ENCODE measurements around the gene SPATA9.
"Not testable (repeated sequence)": the region's sequence is repeated elsewhere in the genome, so short reads cannot be mapped to it uniquely, and the experiment has no call there.

Gene SPATA9

DNA sequence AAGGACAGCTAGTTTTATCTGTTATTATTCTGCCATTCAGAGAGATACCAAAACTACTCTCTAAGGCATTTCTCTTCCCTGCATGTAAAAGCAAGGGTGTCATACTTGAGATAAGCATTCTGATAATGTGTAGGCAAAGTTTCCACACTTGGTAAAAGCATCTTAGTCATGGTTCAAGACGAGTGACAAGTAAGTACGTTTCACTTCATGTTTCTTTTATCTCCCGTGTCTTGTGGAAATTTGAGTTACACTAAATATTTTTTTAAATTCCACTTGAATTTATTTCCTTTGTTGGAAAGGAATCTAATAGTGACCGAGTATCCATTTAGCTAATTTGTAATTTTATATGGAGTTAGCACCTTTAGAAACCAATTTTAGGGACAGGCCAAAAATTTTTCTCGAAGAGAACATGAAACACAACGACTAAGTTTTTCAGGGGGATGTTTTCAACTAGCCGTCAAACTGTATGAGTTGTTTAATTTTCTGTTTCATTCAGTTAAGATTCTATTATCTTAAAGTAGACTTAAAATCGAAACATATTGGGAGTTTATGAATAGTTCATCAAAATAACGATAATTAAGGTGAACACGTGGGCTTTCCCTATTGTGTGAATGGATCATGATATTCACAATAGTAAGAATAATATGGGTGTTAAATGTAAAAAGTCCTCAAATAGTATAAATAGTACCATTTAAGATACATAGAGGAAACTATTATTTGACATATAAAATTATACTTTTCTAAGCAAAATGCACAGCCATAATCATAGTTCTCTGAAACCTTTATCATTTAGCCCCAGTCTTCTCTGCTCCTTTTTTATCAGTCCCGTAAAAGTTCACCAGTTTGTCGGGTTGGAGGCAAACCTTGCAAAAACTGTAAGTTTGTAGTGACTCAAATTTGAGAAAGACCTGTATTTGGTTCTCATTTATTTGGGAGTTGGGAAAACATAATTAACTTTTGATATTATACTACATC lies 34.6 kb downstream of the SPATA9 start:
- no peak for DNase-seq (ENCODE audit: extremely low spot score, insufficient read length, low read depth)

DNA sequence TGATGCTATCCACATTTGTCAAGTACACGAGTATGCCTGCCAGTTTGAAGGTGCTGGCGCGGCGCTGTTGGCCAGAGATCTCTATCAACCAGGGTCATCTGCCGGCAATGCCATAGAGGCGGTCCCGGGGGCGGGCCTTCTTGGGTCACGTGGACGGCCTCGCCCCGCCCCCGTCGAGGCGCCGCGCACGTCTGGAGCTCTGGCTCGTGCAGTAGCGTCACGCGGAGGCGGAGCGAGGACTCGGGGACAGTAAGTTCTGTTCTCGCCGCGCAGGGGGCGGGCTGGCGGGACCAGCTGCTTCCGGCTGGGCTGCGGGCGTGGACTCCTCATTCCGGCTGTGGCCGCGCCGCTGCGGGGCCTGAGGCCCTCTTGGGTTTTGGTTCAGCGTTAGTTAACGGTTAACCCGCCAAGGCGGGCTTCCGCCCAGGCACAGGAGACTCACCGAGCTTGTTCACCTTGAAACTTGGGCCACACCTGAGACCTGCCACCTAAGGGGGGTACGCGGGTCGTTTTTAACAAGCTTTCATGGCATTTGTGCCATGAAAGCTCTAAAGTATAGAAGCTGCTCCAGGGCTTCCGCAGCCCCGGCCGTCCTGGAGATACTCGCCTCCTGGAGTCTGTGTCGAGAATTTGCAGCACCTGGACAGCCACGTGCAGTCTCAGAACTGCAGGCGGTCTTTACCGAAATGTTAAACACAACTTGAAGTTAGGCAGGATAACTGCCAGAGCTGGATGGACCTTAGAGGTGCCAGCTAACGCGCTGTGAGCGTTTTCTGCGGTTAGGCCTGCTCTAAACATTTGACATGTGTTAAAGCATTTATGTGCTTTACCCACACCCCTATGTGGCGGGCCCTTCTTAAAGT lies 36.0 kb downstream of the SPATA9 start, which contains the start of gene RFESD:
Gene RFESD (plus strand): TSS at position 209 of the 863 bp plus-strand sequence. CDS start 5,495 bp downstream, outside the sequence.
- peak; percentile 81 for DNase-seq (ENCODE audit: extremely low spot score, insufficient read length, low read depth)
- peak; percentile 96 for FAIRE-seq

More for the DNA sequence above, 34.6 kb downstream of the SPATA9 start:
- no peak for FAIRE-seq

DNA sequence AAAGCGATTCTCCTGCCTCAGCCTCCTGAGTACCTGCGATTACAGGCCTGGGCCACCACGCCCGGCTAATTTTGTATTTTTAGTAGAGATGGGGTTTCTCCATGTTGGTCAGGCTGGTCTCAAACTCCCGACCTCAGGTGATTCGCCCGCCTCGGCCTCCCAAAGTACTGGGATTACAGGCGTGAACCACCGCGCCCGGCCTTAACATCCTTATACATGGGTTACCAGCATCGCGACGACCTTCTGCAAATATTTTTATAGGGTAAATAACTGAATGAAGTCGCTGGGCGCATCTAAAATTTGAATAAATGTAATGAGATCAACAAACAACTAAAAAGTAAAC lies 36.6 kb downstream of the SPATA9 start:
- FAIRE-seq; DNase-seq (ENCODE audit: extremely low spot score, insufficient read length, low read depth): not testable (repeated sequence)

DNA sequence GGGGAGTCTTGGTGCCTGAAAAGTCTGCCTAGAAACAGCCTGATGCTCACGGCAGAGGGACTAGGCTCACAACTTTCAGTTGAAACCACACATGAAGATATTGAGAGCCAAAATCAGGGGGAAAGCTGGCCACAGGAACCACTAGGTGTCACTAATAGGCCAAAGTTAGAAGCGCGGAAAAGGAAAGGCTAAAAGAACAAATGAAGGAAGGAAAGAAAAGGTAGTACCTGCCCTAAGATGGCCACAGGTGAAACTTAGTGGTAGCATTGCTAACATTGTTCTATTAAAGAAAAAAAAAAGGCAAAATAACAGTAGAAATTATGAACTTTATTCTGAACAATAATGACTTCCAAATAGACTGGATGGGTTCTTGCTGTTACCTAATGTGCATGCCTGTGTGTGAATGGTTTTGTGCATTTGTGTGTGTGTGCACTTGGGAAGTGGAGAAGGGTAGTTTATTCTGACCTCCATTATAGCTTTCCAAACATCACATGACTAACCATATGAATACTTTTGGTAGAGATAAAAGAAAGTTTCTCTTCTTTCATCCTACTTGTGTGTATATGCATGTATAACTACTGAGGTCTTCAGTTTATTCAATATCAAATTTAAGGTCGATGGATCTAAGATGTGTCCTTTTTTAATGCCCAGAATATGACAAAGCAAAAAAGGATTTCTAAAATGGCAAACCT lies 38.3 kb downstream of the SPATA9 start:
- FAIRE-seq (peak; percentile 83), DNase-seq (ENCODE audit: extremely low spot score, insufficient read length, low read depth) (no peak)

DNA sequence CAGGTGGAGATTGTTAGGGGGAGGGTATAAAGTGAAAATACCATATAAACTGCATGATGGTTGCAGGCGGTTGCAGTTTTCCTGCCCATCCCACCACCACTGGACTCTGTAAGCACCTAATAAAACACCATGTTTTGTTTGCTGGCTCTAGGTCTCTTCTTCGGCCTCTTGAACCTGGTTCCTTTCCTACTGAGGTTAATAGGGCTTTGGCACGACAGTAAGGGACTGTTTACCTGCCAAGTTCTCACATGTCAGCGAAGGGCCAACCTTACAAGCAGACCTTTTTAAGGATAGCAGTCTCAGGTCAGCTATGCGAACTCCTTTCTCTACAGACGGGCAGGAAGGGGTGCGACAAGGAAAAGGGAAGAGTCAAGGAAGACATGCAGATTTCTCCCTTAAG lies 39.6 kb downstream of the SPATA9 start:
- FAIRE-seq (no peak), DNase-seq (ENCODE audit: extremely low spot score, insufficient read length, low read depth) (no peak)

DNA sequence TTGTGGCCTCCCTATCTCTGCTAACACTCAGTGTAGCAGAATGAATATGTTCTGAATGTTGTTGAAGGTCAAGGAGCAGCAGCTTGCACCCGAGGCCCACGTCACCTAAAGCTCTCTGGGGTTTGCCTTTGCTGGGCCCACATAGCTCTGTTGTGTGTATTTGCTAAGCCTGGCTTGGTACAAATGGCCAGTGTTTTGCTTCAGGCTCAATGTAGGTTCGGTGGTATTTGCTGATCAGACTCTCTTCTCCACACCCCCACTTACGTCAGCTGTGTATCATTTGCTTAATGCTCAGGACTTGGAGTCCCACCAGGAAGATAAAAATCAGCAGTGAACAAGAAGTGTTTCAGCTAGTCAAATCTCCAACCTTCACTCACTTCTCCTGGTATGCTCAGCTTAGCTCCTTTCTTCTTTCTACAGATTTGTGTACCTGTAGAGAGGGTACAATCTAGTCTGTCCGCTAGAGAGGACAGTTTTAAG lies 41.0 kb downstream of the SPATA9 start:
- no peak for DNase-seq (ENCODE audit: extremely low spot score, insufficient read length, low read depth)
- FAIRE-seq = no peak

DNA sequence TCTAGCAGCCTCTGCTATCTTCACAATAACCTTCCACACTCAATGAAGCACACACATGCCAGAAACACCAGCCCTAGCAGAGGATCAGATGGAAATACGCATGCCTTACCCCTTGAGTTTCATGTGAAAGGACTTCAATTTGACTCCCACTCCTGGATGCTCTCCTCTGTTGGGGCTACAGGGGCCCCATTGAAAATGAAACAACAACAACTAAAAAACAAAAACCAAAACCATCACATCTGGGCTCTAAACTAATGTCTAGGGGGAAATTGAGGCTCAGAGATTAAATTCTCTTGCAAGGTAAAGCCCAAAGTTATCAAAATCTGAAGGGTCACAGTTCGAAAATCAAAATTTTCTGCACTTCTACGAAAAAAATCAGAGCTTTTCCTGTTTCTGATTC lies 44.2 kb downstream of the SPATA9 start:
- no peak for FAIRE-seq

DNA sequence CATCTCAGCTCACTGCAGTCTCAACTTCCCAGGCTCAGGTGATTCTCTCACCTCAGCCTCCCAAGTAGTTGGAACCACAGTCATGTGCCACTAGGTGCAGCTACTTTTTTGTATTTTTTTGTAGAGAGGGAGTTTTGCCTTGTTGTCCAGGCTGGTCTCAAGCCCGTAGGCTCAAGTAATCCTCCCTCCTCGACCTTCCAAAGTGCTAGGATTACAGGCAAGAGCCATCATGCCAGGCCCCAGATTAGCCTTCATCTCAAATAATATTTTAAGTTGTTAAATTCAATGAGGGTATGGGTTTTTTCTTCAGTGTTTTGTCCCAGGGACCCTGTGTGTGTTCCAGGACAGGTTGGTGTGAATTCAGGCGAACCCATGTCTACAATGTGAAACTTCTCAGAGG lies 48.7 kb downstream of the SPATA9 start:
- DNase-seq (ENCODE audit: extremely low spot score, insufficient read length, low read depth) (no peak), FAIRE-seq (no peak)

More for the DNA sequence above, 44.2 kb downstream of the SPATA9 start:
- no peak for DNase-seq (ENCODE audit: extremely low spot score, insufficient read length, low read depth)

DNA sequence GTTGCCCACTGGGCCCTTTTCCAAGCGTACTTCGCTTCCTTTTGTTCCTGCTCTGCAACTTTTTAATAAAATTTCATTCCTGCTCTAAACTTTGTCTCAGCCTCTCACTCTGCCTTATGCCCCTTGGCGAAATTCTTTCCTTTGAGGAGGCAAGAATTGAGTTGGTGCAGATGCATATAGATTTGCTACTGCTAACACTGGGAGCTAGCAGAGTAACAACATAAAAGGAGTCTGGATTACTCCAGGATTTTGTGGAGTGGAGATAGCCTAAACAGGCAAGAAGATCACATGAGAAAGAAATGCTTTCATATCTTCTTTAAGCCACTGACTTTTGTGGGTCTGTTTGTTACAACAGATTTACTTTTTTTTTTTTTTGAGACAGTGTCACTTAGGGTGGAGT lies 49.1 kb downstream of the SPATA9 start:
- FAIRE-seq = no peak

DNA sequence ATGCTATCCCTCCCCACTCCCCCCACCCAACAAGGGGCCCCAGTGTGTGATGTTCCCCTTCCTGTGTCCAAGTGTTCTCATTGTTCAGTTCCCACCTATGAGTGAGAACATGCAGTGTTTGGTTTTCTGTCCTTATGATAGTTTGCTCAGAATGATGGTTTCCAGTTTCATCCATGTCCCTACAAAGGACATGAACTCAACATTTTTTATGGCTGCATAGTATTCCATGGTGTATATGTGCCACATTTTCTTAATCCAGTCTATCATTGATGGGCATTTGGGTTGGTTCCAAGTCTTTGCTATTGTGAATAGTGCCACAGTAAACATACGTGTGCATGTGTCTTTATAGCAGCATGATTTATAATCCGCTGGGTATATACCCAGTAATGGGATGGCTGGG lies 49.8 kb downstream of the SPATA9 start:
- DNase-seq (ENCODE audit: extremely low spot score, insufficient read length, low read depth); FAIRE-seq: not testable (repeated sequence)

More for the DNA sequence above, 49.1 kb downstream of the SPATA9 start:
- no peak for DNase-seq (ENCODE audit: extremely low spot score, insufficient read length, low read depth)

DNA sequence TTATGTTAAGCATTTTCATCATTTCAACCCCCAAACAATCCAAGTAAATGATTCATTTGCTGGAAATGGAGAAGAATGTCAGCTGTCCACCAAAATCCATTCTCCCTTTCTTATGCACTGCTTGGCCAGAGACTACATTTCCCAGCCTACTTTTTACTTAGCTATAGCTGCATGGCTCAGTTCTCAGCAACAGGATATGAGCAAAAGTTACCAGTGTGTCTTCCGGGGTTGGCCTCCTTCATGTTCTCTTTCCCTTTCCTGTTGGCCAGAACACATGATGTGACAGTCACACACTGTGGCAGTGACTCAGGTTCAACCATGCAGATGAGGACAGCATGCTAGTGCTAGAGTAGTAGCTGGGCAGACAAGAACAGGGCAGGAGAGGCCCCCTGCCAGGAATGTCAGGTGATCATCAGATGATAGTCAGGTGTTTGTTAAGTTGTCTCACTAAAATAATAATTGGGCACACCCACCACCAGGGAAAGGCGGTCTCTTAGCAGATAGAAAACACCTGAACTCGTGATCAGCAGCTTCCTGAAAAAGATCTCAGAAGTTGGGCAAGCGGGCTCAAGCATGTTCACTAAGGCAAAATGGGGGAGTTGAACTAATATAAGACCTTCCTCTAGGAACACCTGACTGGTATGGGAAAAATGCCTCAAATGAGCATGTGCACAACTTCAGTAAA lies 50.7 kb downstream of the SPATA9 start:
- no peak for DNase-seq (ENCODE audit: extremely low spot score, insufficient read length, low read depth)
- FAIRE-seq = peak; percentile 74

DNA sequence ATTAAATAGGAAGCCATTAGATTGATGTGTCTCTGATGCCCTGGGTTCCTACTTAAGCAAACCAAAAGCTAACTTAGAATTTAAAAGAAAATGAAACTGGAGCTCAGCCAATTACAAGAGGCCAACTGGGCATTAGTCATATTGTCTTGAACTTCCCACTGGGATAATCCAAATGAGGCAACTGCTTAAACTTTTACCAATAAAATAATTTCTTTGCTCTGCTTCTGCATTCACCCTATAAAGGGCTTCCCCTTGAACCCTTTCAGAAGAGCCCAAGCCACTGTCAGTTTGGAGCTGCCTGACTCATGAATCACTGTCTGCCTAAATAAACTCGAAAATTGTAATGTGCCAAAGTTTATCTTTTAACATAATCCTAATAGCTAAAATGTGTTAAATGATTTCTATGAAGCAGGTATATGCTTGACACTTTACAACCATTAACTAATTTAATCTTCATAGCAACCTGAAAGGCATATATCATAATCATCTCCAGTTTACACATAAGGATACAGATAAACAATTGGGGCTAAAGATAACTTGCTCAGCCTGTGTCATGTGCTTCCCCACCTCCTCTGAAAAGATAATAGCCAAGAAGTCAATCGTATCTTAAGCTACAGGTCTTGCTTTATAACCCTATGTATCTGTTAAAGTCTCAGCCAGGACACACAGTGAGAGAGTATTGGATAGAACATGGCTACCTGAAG lies 51.4 kb downstream of the SPATA9 start:
- DNase-seq (ENCODE audit: extremely low spot score, insufficient read length, low read depth) (no peak), FAIRE-seq (no peak)

DNA sequence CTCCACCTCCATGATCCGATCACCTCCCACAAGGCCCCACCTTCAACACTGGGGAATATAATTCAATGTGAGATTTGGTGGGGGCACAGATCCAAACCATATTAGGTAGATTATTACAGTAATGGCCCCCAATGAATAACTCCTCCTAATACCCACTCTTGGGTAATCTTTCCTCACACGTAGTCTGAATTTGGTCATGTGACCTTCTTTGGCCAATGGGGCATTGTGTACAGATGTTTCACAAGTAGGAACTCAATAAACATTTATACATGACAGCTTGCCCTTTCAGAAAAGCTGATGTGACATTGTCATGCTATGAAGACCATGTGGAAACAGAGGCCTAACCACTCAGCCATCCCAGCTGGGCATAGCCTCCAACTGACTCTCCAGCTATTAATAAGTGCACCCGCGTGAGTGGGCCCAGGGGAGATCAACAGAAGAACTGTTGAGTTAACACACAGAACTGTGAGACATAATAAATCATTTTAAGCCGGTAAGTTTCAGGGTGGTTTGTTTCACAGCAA lies 52.3 kb downstream of the SPATA9 start:
- no peak for FAIRE-seq
- no peak for DNase-seq (ENCODE audit: extremely low spot score, insufficient read length, low read depth)

DNA sequence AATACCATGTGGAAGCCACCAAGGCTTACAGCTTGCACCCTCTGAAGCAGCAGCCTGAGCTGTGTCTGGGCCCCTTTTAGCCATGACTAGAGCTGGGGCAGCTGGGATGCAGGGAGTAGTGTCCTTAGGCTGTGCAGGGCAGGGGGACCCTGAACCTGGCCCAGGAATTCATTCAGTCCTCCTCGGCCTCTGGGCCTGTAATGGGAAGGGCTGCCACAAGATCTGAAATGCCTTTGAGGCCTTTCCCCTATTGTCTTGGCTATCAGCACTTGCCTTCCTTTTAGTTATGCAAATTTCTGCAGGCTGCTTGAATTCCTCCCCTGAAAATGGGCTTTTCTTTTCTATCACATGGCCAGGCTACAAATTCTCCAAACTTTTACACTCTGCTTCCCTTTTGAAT lies 53.9 kb downstream of the SPATA9 start:
- FAIRE-seq = no peak
- no peak for DNase-seq (ENCODE audit: extremely low spot score, insufficient read length, low read depth)

DNA sequence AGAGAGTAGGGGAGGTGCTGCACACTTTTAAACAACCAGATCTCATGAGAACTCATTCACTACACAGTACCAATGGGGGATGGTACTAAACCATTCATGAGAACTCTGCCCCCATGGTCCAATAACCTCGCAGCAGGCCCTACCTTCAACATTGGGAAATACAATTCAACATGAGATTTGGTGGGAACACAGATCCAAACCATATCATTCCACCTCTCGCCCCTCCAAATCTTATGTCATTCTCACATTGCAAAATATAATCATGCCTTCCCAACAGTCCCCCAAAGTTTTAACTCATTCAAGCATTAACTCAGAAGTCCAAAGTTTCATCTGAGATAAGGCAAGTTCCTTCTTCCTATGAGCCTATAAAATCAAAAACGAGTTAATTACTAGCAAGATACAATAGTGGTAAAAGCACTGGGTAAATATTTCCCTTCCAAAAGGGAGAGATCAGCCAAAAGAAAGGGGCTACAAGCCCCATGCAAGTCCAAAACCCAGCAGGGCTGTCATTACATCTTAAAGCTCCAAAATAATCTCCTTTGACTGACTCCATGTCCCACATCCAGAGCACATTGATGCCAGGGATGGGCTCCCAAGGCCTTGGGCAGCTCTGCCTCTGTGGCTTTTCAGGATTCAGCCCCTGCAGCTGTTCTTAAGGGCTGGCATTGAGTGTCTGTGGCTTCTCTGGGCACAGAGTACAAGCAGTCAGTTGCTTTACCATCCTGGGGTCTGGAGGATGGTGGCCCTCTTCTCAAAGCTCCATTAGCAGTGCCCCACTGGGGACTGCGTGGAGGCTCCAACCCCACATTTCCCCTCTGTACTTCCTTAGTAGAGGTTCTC lies 54.6 kb downstream of the SPATA9 start:
- no peak for DNase-seq (ENCODE audit: extremely low spot score, insufficient read length, low read depth)
- no peak for FAIRE-seq

DNA sequence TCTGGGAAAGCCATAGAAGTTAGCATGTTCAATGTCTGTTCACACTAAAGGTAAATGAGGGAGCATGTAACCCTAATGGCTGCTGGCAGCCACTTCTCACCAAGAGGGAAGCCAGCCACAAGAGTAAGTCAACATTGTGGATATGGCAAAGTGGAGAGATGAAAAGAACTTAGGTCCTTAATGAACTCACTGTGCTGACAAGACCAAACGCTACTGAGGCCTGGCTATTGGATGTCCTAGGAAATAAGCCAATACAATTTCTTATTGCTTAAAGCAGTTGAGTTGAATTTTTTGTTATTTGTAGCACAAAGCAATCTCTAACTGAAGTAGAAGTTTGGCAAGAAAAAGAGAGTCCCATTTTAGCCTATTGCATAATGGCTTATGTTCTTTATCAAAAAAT lies 56.1 kb downstream of the SPATA9 start:
- no peak for DNase-seq (ENCODE audit: extremely low spot score, insufficient read length, low read depth)
- FAIRE-seq = no peak

DNA sequence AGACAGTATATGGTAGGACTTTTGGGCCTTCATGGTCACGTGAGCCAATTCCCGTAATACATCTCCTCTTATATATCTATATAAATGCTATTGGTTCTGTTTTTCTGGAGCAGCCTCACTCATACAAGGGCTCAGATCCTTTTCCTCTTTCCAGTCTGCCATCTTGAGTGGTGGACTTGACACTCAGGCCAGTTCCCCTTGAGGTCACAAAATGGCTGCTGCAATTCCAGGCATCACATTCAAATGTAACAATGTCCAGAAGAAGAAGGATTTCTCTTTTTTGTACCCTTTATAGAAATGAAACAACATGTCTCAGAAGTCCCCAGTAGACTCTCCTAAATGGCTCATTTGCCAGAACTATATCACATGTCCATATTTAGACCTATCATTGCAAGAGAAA lies 58.4 kb downstream of the SPATA9 start:
- DNase-seq (ENCODE audit: extremely low spot score, insufficient read length, low read depth) = no peak
- no peak for FAIRE-seq

DNA sequence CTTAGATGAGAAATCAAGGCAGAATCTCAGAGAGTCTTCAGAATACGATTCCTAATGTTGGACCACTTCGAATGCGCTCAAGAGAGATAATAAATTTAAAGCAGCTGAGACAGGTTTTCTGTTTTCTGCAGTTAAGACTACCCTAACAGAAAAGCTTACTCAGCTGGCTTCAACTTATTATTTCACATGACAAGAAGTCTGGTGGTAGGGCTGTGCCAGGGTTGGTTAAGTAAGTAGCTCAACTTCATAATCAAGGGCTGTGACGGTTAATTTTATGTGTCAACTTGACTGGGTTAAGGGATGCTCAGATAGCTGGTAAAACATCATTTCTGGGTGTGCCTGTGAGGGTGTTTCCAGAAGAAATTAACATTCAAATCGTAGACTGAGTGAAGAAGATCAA lies 59.1 kb downstream of the SPATA9 start:
- DNase-seq (ENCODE audit: extremely low spot score, insufficient read length, low read depth) = no peak
- no peak for FAIRE-seq
